ENCODE results near the gene PHC2.

GRCh38 chr1:33307494-33307864 is 123.4 kb downstream of the PHC2 start:
- TF ChIP-seq CTCF (IDR thresholded peaks at IDR 0.05; ENCODE audit: insufficient read depth, low read length, poor library complexity, severe bottlenecking) (no peak), EZH2phosphoT487 (conservative IDR thresholded peaks at IDR 0.05; ENCODE audit: low read length) (no peak)
